PFSK-1 (cell line): ENCODE measurements around the gene TRIM44.

ENCODE experiments used
- FOXP2 ChIP-seq: optimal IDR thresholded peaks from 2 replicates; pipeline ENCODE3; 2011; ENCODE audit warnings: borderline replicate concordance, control low read depth, inconsistent platforms; ENCODE audit not compliant: insufficient read depth; ENCODE audit errors: extremely low read length, extremely low read depth
- TAF1 ChIP-seq: IDR thresholded peaks from 2 replicates; pipeline ENCODE4 v1.6.1; 2012; ENCODE audit warnings: low read length, control low read depth, borderline replicate concordance; ENCODE audit not compliant: insufficient read depth
- TF ChIP-seq, protein P1 (sequence below), 2 experiments: IDR thresholded peaks; 2 replicates each; pipeline versions ENCODE4 v1.6.1 to v1.8.0; 2011 to 2012; ENCODE audit warnings: low read depth in 2 of 2, low read length in 2 of 2, control low read depth in 1 of 2, inconsistent platforms in 1 of 2, mild to moderate bottlenecking in 1 of 2, moderate library complexity in 1 of 2; ENCODE audit not compliant: insufficient read depth in 1 of 2

DNA sequence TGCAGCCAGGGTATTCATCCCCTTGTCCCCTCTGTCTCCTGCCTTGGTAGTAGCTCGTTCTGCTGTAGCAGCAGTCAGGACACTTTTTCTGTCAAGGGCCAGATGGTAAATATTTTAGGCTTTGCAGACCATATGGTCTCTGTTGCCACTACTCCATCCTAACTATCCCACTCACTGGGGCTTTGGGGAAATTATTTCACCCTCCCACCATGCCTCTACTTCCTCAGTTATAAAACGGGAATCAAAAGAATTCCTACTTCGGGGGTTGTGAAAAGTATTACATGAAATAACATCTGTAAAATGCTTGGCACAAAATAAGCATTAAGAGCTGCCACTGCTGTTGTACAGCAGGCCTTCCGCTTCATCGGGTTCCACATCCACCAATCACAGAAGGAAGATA, 191.4 kb downstream of the TRIM44 start:
- TF ChIP-seq, protein P1, sequence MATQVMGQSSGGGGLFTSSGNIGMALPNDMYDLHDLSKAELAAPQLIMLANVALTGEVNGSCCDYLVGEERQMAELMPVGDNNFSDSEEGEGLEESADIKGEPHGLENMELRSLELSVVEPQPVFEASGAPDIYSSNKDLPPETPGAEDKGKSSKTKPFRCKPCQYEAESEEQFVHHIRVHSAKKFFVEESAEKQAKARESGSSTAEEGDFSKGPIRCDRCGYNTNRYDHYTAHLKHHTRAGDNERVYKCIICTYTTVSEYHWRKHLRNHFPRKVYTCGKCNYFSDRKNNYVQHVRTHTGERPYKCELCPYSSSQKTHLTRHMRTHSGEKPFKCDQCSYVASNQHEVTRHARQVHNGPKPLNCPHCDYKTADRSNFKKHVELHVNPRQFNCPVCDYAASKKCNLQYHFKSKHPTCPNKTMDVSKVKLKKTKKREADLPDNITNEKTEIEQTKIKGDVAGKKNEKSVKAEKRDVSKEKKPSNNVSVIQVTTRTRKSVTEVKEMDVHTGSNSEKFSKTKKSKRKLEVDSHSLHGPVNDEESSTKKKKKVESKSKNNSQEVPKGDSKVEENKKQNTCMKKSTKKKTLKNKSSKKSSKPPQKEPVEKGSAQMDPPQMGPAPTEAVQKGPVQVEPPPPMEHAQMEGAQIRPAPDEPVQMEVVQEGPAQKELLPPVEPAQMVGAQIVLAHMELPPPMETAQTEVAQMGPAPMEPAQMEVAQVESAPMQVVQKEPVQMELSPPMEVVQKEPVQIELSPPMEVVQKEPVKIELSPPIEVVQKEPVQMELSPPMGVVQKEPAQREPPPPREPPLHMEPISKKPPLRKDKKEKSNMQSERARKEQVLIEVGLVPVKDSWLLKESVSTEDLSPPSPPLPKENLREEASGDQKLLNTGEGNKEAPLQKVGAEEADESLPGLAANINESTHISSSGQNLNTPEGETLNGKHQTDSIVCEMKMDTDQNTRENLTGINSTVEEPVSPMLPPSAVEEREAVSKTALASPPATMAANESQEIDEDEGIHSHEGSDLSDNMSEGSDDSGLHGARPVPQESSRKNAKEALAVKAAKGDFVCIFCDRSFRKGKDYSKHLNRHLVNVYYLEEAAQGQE (IDR thresholded peaks at IDR 0.05; ENCODE audit: insufficient read depth in 1 of 2, low read depth in 2 of 2, low read length in 2 of 2): no peak
- TF ChIP-seq TAF1: no peak
- no peak for TF ChIP-seq FOXP2
